ENCODE results near the gene IL25. TPM values are rescaled to one million over a fixed set of nuclear protein-coding genes. Genes with fewer than 3 reads are reported as not detected.

The IL25 gene
- total and polyA plus RNA-seq, 2 experiments from 2014 or later = not detected

GRCh38 chr14:23421594-23421993 lies 49.0 kb downstream of the IL25 start:
- no peaks in the 10 kb centered on the region; the same call in 2 of the 3 replicates for H3K36me3 Mint-ChIP-seq (ENCODE audit: low read depth)
- Histone ChIP-seq H3K27me3 (ENCODE audit: insufficient read depth) (no peaks in the 10 kb centered on the region), H3K4me3 (no peak overlapping the region), H3K36me3 (ENCODE audit: insufficient read depth) (no peaks in the 10 kb centered on the region), H3K27ac (ENCODE audit: low read depth) (no peak overlapping the region), H3K79me2 (replicated peaks; ENCODE audit: insufficient read depth) (no peaks in the 10 kb centered on the region), H3K9me2 (ENCODE audit: insufficient read depth) (peaks cover 10% of the 10 kb centered on the region), H3K4me1 (ENCODE audit: insufficient read depth) (no peaks in the 10 kb centered on the region), H4K20me1 (replicated peaks; ENCODE audit: insufficient read depth) (no peaks in the 10 kb centered on the region), H3K4me2 (no peak overlapping the region), H2AFZ (no peak overlapping the region), H3F3A (replicated peaks; ENCODE audit: low read depth) (no peaks in the 10 kb centered on the region)
- no peaks in the 10 kb centered on the region; the same call in 2 of the 3 replicates for H3K9me3 Mint-ChIP-seq
- H3K27me3 Mint-ChIP-seq (ENCODE audit: insufficient read depth, low read depth, poor library complexity) = peaks cover 28% of the 10 kb centered on the region
- H3K27ac Mint-ChIP-seq = no peak overlapping the region
- TF ChIP-seq REST (IDR thresholded peaks at IDR 0.05; ENCODE audit: unreplicated experiment) (no peak), NANOG (IDR thresholded peaks at IDR 0.05; ENCODE audit: borderline replicate concordance) (no peak), EZH2 (IDR thresholded peaks at IDR 0.05; ENCODE audit: low read depth, unreplicated experiment) (no peak), ZNF331 (CRISPR knock-in tag; IDR thresholded peaks at IDR 0.05; ENCODE audit: low read depth) (no peak), JUNB (IDR thresholded peaks at IDR 0.05; ENCODE audit: unreplicated experiment) (no peak), ZNF114 (CRISPR knock-in tag; IDR thresholded peaks at IDR 0.05) (no peak), ZNF462 (CRISPR knock-in tag; IDR thresholded peaks at IDR 0.05) (no peak), EZH2phosphoT487 (IDR thresholded peaks at IDR 0.05; ENCODE audit: unreplicated experiment) (no peak), CTCF (conservative IDR thresholded peaks at IDR 0.05; ENCODE audit: low read depth in 2 of 2) (no peak), STAT1 (IDR thresholded peaks at IDR 0.05; ENCODE audit: unreplicated experiment) (no peak), POLR2AphosphoS5 (IDR thresholded peaks at IDR 0.05; ENCODE audit: low read depth) (no peak), ETS1 (IDR thresholded peaks at IDR 0.05) (no peak), CREB1 (CRISPR knock-in tag; IDR thresholded peaks at IDR 0.05; ENCODE audit: low read depth) (no peak)
- ATAC-seq (no peak), DNase-seq (ENCODE audit: low spot score) (no peak)
- no peak overlapping the region for H3K4me3 Mint-ChIP-seq
- H3K4me1 Mint-ChIP-seq = no peaks in the 10 kb centered on the region; the same call in 2 of the 3 replicates

All from GM23338 (cell line).